Measurements from ENCODE around the gene GOLGA6A. TPM values are rescaled to one million over a fixed set of nuclear protein-coding genes. Genes with fewer than 3 reads are reported as not detected.

Gene GOLGA6A
- total RNA-seq, 1 donor from 2014 or later, result 0.12 TPM

- no peak for DNase-seq (ENCODE audit: low spot score)
- Mint-ChIP-seq H3K9me3 (ENCODE audit: low read depth) (no peaks in the 10 kb centered on the region), H3K27me3 (ENCODE audit: low read depth) (peaks cover 20% of the 10 kb centered on the region), H3K36me3 (ENCODE audit: low read depth) (no peaks in the 10 kb centered on the region), H3K27ac (ENCODE audit: unreplicated experiment) (no peak overlapping the region), H3K4me1 (ENCODE audit: low read depth) (peaks cover 8% of the 10 kb centered on the region), H3K4me3 (ENCODE audit: unreplicated experiment) (no peak overlapping the region)
- TF ChIP-seq CTCF (IDR thresholded peaks at IDR 0.05), result no peak
These were observed 41.3 kb upstream of the GOLGA6A start for GRCh38 chr15:74123658-74124057.

GRCh38 chr15:74123131-74123429, 40.7 kb upstream of the GOLGA6A start:
- Mint-ChIP-seq H3K9me3 (ENCODE audit: low read depth) (no peaks in the 10 kb centered on the region), H3K4me1 (ENCODE audit: low read depth) (peaks cover 8% of the 10 kb centered on the region), H3K4me3 (ENCODE audit: unreplicated experiment) (no peak overlapping the region), H3K27ac (ENCODE audit: unreplicated experiment) (no peak overlapping the region), H3K27me3 (ENCODE audit: low read depth) (peaks cover 20% of the 10 kb centered on the region), H3K36me3 (ENCODE audit: low read depth) (no peaks in the 10 kb centered on the region)
- no peak for DNase-seq (ENCODE audit: low spot score)
- peak; percentile 23 for TF ChIP-seq CTCF (IDR thresholded peaks at IDR 0.05)

- peaks cover 6% of the 10 kb centered on the region for H3K4me1 Mint-ChIP-seq (ENCODE audit: low read depth)
- no peak for TF ChIP-seq CTCF (IDR thresholded peaks at IDR 0.05)
- no peak for DNase-seq (ENCODE audit: low spot score)
- no peak overlapping the region for H3K27ac Mint-ChIP-seq (ENCODE audit: unreplicated experiment)
- peaks cover 23% of the 10 kb centered on the region for H3K27me3 Mint-ChIP-seq (ENCODE audit: low read depth)
- H3K9me3 Mint-ChIP-seq (ENCODE audit: low read depth), result no peaks in the 10 kb centered on the region
- no peaks in the 10 kb centered on the region for H3K36me3 Mint-ChIP-seq (ENCODE audit: low read depth)
- H3K4me3 Mint-ChIP-seq (ENCODE audit: unreplicated experiment), result no peak overlapping the region
These were observed 40.2 kb upstream of the GOLGA6A start for GRCh38 chr15:74122403-74123130.

GRCh38 chr15:74121858-74122257, 39.5 kb upstream of the GOLGA6A start:
- Mint-ChIP-seq H3K4me3 (ENCODE audit: unreplicated experiment) (no peak overlapping the region), H3K36me3 (ENCODE audit: low read depth) (no peaks in the 10 kb centered on the region), H3K27ac (ENCODE audit: unreplicated experiment) (no peak overlapping the region), H3K4me1 (ENCODE audit: low read depth) (no peaks in the 10 kb centered on the region), H3K9me3 (ENCODE audit: low read depth) (no peaks in the 10 kb centered on the region), H3K27me3 (ENCODE audit: low read depth) (peaks cover 23% of the 10 kb centered on the region)
- TF ChIP-seq CTCF (IDR thresholded peaks at IDR 0.05), result no peak
- DNase-seq (ENCODE audit: low spot score), result no peak

GRCh38 chr15:74121039-74121438, 38.7 kb upstream of the GOLGA6A start:
- DNase-seq (ENCODE audit: low spot score), result no peak
- H3K4me1 Mint-ChIP-seq (ENCODE audit: low read depth), result no peaks in the 10 kb centered on the region

More at GRCh38 chr15:74121039-74121438, 38.7 kb upstream of the GOLGA6A start:
- peaks cover 23% of the 10 kb centered on the region for H3K27me3 Mint-ChIP-seq (ENCODE audit: low read depth)
- H3K4me3 Mint-ChIP-seq (ENCODE audit: unreplicated experiment), result no peak overlapping the region
- no peak overlapping the region for H3K27ac Mint-ChIP-seq (ENCODE audit: unreplicated experiment)
- no peaks in the 10 kb centered on the region for H3K9me3 Mint-ChIP-seq (ENCODE audit: low read depth)
- no peaks in the 10 kb centered on the region for H3K36me3 Mint-ChIP-seq (ENCODE audit: low read depth)
- TF ChIP-seq CTCF (IDR thresholded peaks at IDR 0.05), result no peak
